SK-N-SH treated with all-trans-retinoic acid at 6 μM for 48 hours (cell line): ENCODE data around the gene INS.

Experiments
- ARNTL ChIP-seq: fragments of 450-650 bp; formaldehyde crosslinking; IDR thresholded peaks from 2 replicates; pipeline ENCODE4 v1.5.0; 2020; ENCODE audit warnings: low read depth, mild to moderate bottlenecking, moderate library complexity, borderline replicate concordance
- BACH2 ChIP-seq: fragments of 250-450 bp; sonication (Bioruptor Pico); IDR thresholded peaks from 2 replicates; pipeline ENCODE4 v1.9.0; 2021; ENCODE audit warnings: mild to moderate bottlenecking, borderline replicate concordance
- CSDC2 ChIP-seq: fragments of 250-450 bp; sonication (Bioruptor Pico); IDR thresholded peaks from 2 replicates; pipeline ENCODE4 v1.5.0; 2020; ENCODE audit warnings: mild to moderate bottlenecking, moderate library complexity
- ESRRG ChIP-seq: fragments of 250-450 bp; sonication (Bioruptor Pico); IDR thresholded peaks from 2 replicates; pipeline ENCODE4 v1.6.1; 2021; ENCODE audit warnings: mild to moderate bottlenecking
- OSR1 ChIP-seq: fragments of 250-450 bp; sonication (Bioruptor Pico); IDR thresholded peaks from 2 replicates; pipeline ENCODE4 v1.8.0; 2022; ENCODE audit warnings: moderate library complexity, mild to moderate bottlenecking, inconsistent platforms
- SNAI2 ChIP-seq: fragments of 250-450 bp; sonication (Bioruptor Pico); IDR thresholded peaks from 2 replicates; pipeline ENCODE4 v1.5.0; 2020; ENCODE audit warnings: mild to moderate bottlenecking, moderate library complexity
- ZC3H10 ChIP-seq: fragments of 250-450 bp; sonication (Bioruptor Pico); IDR thresholded peaks from 2 replicates; pipeline ENCODE4 v1.5.1; 2021; ENCODE audit warnings: mild to moderate bottlenecking, moderate library complexity
- ZFP30 ChIP-seq: fragments of 450-650 bp; formaldehyde crosslinking; IDR thresholded peaks from 2 replicates; pipeline ENCODE4 v1.5.0; 2022; ENCODE audit warnings: mild to moderate bottlenecking, moderate library complexity
- ZNF565 ChIP-seq: fragments of 450-650 bp; formaldehyde crosslinking; conservative IDR thresholded peaks from 2 replicates; pipeline ENCODE4 v1.5.0; 2020; ENCODE audit warnings: low read depth, mild to moderate bottlenecking, moderate library complexity
- ZNF70 ChIP-seq: fragments of 450-650 bp; formaldehyde crosslinking; IDR thresholded peaks from 2 replicates; pipeline ENCODE4 v1.5.0; 2020; ENCODE audit warnings: mild to moderate bottlenecking, moderate library complexity
- TF ChIP-seq, protein P1 (sequence below): fragments of 250-450 bp; sonication (Bioruptor Pico); IDR thresholded peaks from 2 replicates; pipeline ENCODE4 v1.5.1; 2020; ENCODE audit warnings: low read depth, mild to moderate bottlenecking, moderate library complexity

DNA sequence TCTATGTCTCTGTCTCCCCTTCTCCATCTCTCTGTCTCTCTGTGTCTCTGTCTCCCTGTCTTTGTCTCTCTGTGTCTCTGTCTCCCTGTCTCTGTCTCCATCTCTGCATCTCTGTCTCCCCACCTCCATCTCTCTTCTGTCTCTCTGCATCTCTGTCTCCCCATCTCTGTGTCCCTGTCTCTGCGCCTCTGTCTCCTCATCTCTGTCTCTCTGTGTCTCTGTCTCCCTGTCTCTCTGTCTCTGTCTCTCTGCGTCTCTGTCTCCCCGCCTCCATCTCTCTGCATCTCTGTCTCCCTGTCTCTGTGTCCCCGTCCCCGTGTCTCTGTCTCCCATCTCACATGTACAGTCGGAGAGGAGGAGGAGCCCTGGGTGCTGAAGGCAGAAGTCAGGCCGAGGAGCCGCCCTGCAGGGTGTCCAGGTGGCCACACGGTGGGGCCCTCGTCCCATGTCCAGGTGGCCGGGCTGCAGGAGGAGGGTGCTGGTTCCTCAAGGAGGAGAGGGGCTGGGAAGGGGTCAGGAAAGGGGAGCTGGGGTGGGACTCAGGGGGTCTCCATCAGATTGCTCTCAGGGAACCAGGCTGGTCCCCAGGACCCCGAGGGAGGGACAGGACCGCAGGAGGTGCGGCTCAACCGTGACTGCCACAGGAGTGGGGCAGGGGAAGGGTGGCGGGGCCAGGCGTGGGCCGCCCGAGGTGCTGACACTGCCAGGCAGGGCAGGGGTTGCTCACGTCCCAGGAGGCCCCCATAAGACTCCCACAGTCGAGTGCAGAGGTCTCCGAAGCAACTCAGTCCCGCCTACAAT is 36.2 kb upstream of the INS start:
- TF ChIP-seq CSDC2 (CRISPR knock-in tag): no peak
- TF ChIP-seq ZC3H10: no peak
- TF ChIP-seq ESRRG (CRISPR knock-in tag): no peak
- TF ChIP-seq ARNTL (CRISPR knock-in tag): no peak
- TF ChIP-seq SNAI2 (CRISPR knock-in tag): no peak
- TF ChIP-seq OSR1: no peak
- TF ChIP-seq ZFP30: no peak
- TF ChIP-seq, protein P1, sequence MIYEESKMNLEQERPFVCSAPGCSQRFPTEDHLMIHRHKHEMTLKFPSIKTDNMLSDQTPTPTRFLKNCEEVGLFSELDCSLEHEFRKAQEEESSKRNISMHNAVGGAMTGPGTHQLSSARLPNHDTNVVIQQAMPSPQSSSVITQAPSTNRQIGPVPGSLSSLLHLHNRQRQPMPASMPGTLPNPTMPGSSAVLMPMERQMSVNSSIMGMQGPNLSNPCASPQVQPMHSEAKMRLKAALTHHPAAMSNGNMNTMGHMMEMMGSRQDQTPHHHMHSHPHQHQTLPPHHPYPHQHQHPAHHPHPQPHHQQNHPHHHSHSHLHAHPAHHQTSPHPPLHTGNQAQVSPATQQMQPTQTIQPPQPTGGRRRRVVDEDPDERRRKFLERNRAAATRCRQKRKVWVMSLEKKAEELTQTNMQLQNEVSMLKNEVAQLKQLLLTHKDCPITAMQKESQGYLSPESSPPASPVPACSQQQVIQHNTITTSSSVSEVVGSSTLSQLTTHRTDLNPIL: no peak
- no peak for TF ChIP-seq BACH2 (CRISPR knock-in tag)
- no peak for TF ChIP-seq ZNF70 (CRISPR knock-in tag)
- no peak for TF ChIP-seq ZNF565
